ENCODE results near the gene EMB.
"Not testable (repeated sequence)": the region's sequence is repeated elsewhere in the genome, so short reads cannot be mapped to it uniquely, and the experiment has no call there.

Gene EMB

GRCh38 chr5:50423100-50423799 is 17.8 kb downstream of the EMB start:
- intact Hi-C loops (cut with DNase I); DNase-seq: not testable (repeated sequence)

- DNase-seq; intact Hi-C loops (cut with DNase I): not testable (repeated sequence)
Observed at GRCh38 chr5:50421184-50421950, 19.7 kb downstream of the EMB start.

GRCh38 chr5:50420343-50420935 is 20.6 kb downstream of the EMB start:
- intact Hi-C loops (cut with DNase I): no loop called here
- DNase-seq: no peak

GRCh38 chr5:50419656-50420055 is 21.4 kb downstream of the EMB start:
- DNase-seq; intact Hi-C loops (cut with DNase I): not testable (repeated sequence)

- intact Hi-C loops (cut with DNase I); DNase-seq: not testable (repeated sequence)
Observed at GRCh38 chr5:50416637-50417036, 24.5 kb downstream of the EMB start.

- intact Hi-C loops (cut with DNase I): no loop called here
- no peak for DNase-seq
Observed at GRCh38 chr5:50415912-50416311, 25.2 kb downstream of the EMB start.

- intact Hi-C loops (cut with DNase I); DNase-seq: not testable (repeated sequence)
Observed at GRCh38 chr5:50410932-50411331, 30.2 kb downstream of the EMB start.

GRCh38 chr5:50406877-50407276 is 34.2 kb downstream of the EMB start:
- no peak for DNase-seq
- intact Hi-C loops (cut with DNase I): no loop called here

- intact Hi-C loops (cut with DNase I): no loop called here
- DNase-seq: no peak
Observed at GRCh38 chr5:50401336-50401735, 39.8 kb downstream of the EMB start.

GRCh38 chr5:50393925-50394609 is 47.0 kb downstream of the EMB start:
- intact Hi-C loops (cut with DNase I); DNase-seq: not testable (repeated sequence)

GRCh38 chr5:50392289-50392688 is 48.8 kb downstream of the EMB start:
- intact Hi-C loops (cut with DNase I): not testable (repeated sequence)

GRCh38 chr5:50384381-50384780 is 56.7 kb downstream of the EMB start:
- DNase-seq; intact Hi-C loops (cut with DNase I): not testable (repeated sequence)

More at GRCh38 chr5:50392289-50392688, 48.8 kb downstream of the EMB start:
- not testable (repeated sequence) for DNase-seq

GRCh38 chr5:50376696-50377095 is 64.4 kb downstream of the EMB start:
- DNase-seq; intact Hi-C loops (cut with DNase I): not testable (repeated sequence)

GRCh38 chr5:50369287-50370033 is 71.6 kb downstream of the EMB start:
- intact Hi-C loops (cut with DNase I): not testable (repeated sequence)
- DNase-seq: peak in 3 of 10 donors; percentile 56 to 81 (median 77)

GRCh38 chr5:50365426-50366251 is 75.4 kb downstream of the EMB start:
- no peak for DNase-seq
- intact Hi-C loops (cut with DNase I): no loop called here

- intact Hi-C loops (cut with DNase I): not testable (repeated sequence)
Observed at GRCh38 chr5:50364535-50365309, 76.4 kb downstream of the EMB start.

GRCh38 chr5:50359187-50359586 is 81.9 kb downstream of the EMB start:
- intact Hi-C loops (cut with DNase I): no loop called here
- no peak for DNase-seq

More at GRCh38 chr5:50364535-50365309, 76.4 kb downstream of the EMB start:
- DNase-seq: not testable (repeated sequence)

- no peak for DNase-seq
- intact Hi-C loops (cut with DNase I): no loop called here
Observed at GRCh38 chr5:50352382-50352781, 88.7 kb downstream of the EMB start.
